K562 (cell line): ENCODE results near the gene SMIM35. TPM values are rescaled to one million over a fixed set of nuclear protein-coding genes. Genes with fewer than 3 reads are reported as not detected.

Experiments used
- BACH1 ChIP-seq: fragments of 200-800 bp; sonication (Bioruptor generic); IDR thresholded peaks from 2 replicates; pipeline ENCODE4 v1.6.1; 2016; ENCODE audit warnings: missing genetic modification characterization, missing compliant biosample characterization
- DEAF1 ChIP-seq: fragments of 450-650 bp; formaldehyde crosslinking; IDR thresholded peaks from 2 replicates; pipeline ENCODE4 v1.4.0; 2020; ENCODE audit warnings: mild to moderate bottlenecking, moderate library complexity
- ETS1 ChIP-seq: conservative IDR thresholded peaks from 2 replicates; pipeline ENCODE4 v1.6.1; 2011; ENCODE audit warnings: low read depth, mild to moderate bottlenecking, low read length; ENCODE audit not compliant: control insufficient read depth
- EZH2 ChIP-seq: IDR thresholded peaks from 2 replicates; pipeline ENCODE4 v1.6.1; 2012; ENCODE audit warnings: low read depth, mild to moderate bottlenecking, inconsistent platforms, low read length, borderline replicate concordance
- FOS ChIP-seq: IDR thresholded peaks from 3 replicates; pipeline ENCODE4 v1.6.1; 2011; ENCODE audit not compliant: insufficient read length; ENCODE audit errors: extremely low read depth
- MBD2 ChIP-seq: sonication (generic); IDR thresholded peaks from 2 replicates; pipeline ENCODE4 v1.6.1; 2016; ENCODE audit warnings: low read depth, borderline replicate concordance
- MEF2A ChIP-seq: IDR thresholded peaks from 2 replicates; pipeline ENCODE4 v1.6.1; 2011; ENCODE audit warnings: low read depth, mild to moderate bottlenecking, low read length, moderate library complexity; ENCODE audit not compliant: control insufficient read depth
- NUFIP1 ChIP-seq: fragments of 450-650 bp; IDR thresholded peaks from 2 replicates; pipeline ENCODE4 v1.6.1; 2018; ENCODE audit not compliant: partially characterized antibody
- PHB2 ChIP-seq: fragments of 450-650 bp; IDR thresholded peaks from 2 replicates; pipeline ENCODE4 v1.6.1; 2017; ENCODE audit warnings: low read depth
- PHF8 ChIP-seq: fragments of 200-600 bp; sonication (generic); IDR thresholded peaks from 2 replicates; pipeline ENCODE4 v1.6.1; 2012; ENCODE audit warnings: mixed run types, mild to moderate bottlenecking, inconsistent platforms, low read length, moderate library complexity, borderline replicate concordance
- PML ChIP-seq: IDR thresholded peaks from 2 replicates; pipeline ENCODE4 v1.6.1; 2012; ENCODE audit warnings: low read length, inconsistent platforms
- RBM17 ChIP-seq: fragments of 200-400 bp; formaldehyde crosslinking; IDR thresholded peaks from 2 replicates; pipeline ENCODE4 v1.6.1; 2017; ENCODE audit warnings: low read depth, mild to moderate bottlenecking, low read length, borderline replicate concordance
- SRF ChIP-seq, 2 experiments: fragments of 250-450, 450-650 bp in 1 of 2; sonication (Bioruptor Pico) in 1 of 2; sonication (generic) in 1 of 2; formaldehyde crosslinking; IDR thresholded peaks; 2 replicates each; pipeline versions ENCODE4 v1.5.0 to v1.5.1; 2020 to 2022; ENCODE audit warnings: mild to moderate bottlenecking in 1 of 2, missing genetic modification reagents in 1 of 2
- SRSF9 ChIP-seq: fragments of 200-400 bp; formaldehyde crosslinking; IDR thresholded peaks from 2 replicates; pipeline ENCODE4 v1.6.1; 2017; ENCODE audit warnings: low read depth, low read length, borderline replicate concordance
- TCF7L2 ChIP-seq: fragments of 150-350 bp; IDR thresholded peaks from 2 replicates; pipeline ENCODE4 v1.6.1; 2016; ENCODE audit warnings: low read depth, mild to moderate bottlenecking, low read length, moderate library complexity
- TSC22D4 ChIP-seq: fragments of 450-650 bp; IDR thresholded peaks from 2 replicates; pipeline ENCODE4 v1.6.1; 2016; ENCODE audit warnings: missing genetic modification characterization, missing biosample characterization, control low read depth
- ZNF217 ChIP-seq: sonication (generic); formaldehyde crosslinking; IDR thresholded peaks from 2 replicates; pipeline ENCODE4 v1.8.0; 2022; ENCODE audit warnings: mild to moderate bottlenecking, missing genetic modification reagents
- ZNF507 ChIP-seq: conservative IDR thresholded peaks from 2 replicates; pipeline ENCODE4 v1.6.1; 2017; ENCODE audit warnings: missing genetic modification characterization, missing compliant biosample characterization
- polyA plus RNA-seq, 8 experiments: library from polyadenylated mRNA; depleted of rRNA in 4 of 8; stranded (reverse) in 5 of 8; unstranded in 3 of 8; fragments of >200 nt; fragmentation: Nextera tagmentation in 2 of 8; fragmentation: Illumina TruSeq in 1 of 8; extraction: Ambion mirVana in 2 of 8; extraction: Trizol in 1 of 8; gene quantifications; 2 replicates each; pipeline versions ENCODE4 v1.2.1 to v1.2.3, GENCODE V29; 2011 to 2014; ENCODE audit warnings: inconsistent platforms in 1 of 8, missing spikeins in 1 of 8
- total RNA-seq, 7 experiments: library from RNA; depleted of rRNA in 6 of 7; stranded (reverse); fragments of >200 nt in 6 of 7; fragmentation: Illumina TruSeq in 2 of 7; extraction: Trizol in 2 of 7; gene quantifications; 2 replicates each; pipeline versions ENCODE4 v1.2.1 to v1.2.3, GENCODE V29; 2011 to 2021; ENCODE audit warnings: low replicate concordance in 1 of 7
- TF ChIP-seq, protein P1 (sequence below): IDR thresholded peaks from 2 replicates; pipeline ENCODE4 v1.6.1; 2012; ENCODE audit warnings: low read depth, low read length, improper control_type of control experiment, borderline replicate concordance
- TF ChIP-seq, protein P2 (sequence below), 2 experiments: fragments of 200-800 bp in 1 of 2; sonication (Bioruptor generic) in 1 of 2; sonication (generic) in 1 of 2; formaldehyde crosslinking in 1 of 2; IDR thresholded peaks in 1 of 2; conservative IDR thresholded peaks in 1 of 2; 2 replicates each; pipeline versions ENCODE4 v1.5.0 to v1.6.1; 2016 to 2020; ENCODE audit warnings: missing compliant biosample characterization in 1 of 2, missing genetic modification characterization in 1 of 2, missing genetic modification reagents in 1 of 2
- TF ChIP-seq, protein P3 (sequence below): fragments of 200-400 bp; formaldehyde crosslinking; IDR thresholded peaks from 2 replicates; pipeline ENCODE4 v1.6.1; 2017; ENCODE audit warnings: mild to moderate bottlenecking, low read depth, low read length, moderate library complexity

Gene SMIM35
- total and polyA plus RNA-seq, 9 of the 15 experiments (the other 6 are each of a cell fraction or from before 2014, with no cell fraction given): 0.03 TPM; not detected in 7

DNA sequence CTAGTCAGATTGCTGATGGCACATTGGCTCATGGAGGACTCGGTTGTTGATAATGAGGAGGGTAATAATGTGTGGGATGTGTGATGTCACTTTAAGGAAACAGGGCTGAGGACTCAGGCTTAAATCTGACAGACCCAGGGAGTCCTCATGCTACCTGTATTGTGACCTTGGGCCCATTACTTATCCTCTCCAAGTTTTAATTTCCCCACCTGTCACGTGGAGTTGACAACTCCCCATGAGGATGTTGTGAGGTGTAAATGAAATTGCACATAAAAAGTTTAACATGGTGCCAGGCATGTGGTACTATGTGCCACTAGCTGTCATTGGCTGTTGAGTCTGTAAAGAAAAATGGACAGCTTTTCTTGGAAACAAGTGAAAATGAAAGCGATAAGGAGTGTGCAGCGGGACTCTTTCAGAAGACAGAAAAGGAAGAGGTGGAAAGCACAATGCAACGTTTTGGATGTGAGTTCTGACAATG is 85.2 kb downstream of the SMIM35 start (continued):
- TF ChIP-seq, protein P1, sequence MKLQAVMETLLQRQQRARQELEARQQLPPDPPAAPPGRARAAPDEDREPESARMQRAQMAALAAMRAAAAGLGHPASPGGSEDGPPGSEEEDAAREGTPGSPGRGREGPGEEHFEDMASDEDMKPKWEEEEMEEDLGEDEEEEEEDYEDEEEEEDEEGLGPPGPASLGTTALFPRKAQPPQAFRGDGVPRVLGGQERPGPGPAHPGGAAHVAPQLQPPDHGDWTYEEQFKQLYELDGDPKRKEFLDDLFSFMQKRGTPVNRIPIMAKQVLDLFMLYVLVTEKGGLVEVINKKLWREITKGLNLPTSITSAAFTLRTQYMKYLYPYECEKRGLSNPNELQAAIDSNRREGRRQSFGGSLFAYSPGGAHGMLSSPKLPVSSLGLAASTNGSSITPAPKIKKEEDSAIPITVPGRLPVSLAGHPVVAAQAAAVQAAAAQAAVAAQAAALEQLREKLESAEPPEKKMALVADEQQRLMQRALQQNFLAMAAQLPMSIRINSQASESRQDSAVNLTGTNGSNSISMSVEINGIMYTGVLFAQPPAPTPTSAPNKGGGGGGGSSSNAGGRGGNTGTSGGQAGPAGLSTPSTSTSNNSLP: no peak; the same call in 1 of the 2 replicates
- TF ChIP-seq NUFIP1 (no peak), BACH1 (tag) (no peak), PML (no peak), SRF (CRISPR knock-in tag; IDR thresholded peaks at IDR 0.05) (no peak), PHF8 (no peak), TSC22D4 (tag) (no peak), ETS1 (no peak), TCF7L2 (no peak), MBD2 (no peak), ZNF507 (tag) (no peak), DEAF1 (CRISPR knock-in tag) (no peak), FOS (no peak), RBM17 (no peak), ZNF217 (CRISPR knock-in tag) (no peak), PHB2 (no peak), MEF2A (no peak), EZH2 (no peak), SRSF9 (no peak)
- TF ChIP-seq, protein P2, sequence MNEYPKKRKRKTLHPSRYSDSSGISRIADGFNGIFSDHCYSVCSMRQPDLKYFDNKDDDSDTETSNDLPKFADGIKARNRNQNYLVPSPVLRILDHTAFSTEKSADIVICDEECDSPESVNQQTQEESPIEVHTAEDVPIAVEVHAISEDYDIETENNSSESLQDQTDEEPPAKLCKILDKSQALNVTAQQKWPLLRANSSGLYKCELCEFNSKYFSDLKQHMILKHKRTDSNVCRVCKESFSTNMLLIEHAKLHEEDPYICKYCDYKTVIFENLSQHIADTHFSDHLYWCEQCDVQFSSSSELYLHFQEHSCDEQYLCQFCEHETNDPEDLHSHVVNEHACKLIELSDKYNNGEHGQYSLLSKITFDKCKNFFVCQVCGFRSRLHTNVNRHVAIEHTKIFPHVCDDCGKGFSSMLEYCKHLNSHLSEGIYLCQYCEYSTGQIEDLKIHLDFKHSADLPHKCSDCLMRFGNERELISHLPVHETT (CRISPR knock-in tag; conservative IDR thresholded peaks at IDR 0.05 in 1 of 2, IDR thresholded peaks at IDR 0.05 in 1 of 2): no peak
- TF ChIP-seq, protein P3, sequence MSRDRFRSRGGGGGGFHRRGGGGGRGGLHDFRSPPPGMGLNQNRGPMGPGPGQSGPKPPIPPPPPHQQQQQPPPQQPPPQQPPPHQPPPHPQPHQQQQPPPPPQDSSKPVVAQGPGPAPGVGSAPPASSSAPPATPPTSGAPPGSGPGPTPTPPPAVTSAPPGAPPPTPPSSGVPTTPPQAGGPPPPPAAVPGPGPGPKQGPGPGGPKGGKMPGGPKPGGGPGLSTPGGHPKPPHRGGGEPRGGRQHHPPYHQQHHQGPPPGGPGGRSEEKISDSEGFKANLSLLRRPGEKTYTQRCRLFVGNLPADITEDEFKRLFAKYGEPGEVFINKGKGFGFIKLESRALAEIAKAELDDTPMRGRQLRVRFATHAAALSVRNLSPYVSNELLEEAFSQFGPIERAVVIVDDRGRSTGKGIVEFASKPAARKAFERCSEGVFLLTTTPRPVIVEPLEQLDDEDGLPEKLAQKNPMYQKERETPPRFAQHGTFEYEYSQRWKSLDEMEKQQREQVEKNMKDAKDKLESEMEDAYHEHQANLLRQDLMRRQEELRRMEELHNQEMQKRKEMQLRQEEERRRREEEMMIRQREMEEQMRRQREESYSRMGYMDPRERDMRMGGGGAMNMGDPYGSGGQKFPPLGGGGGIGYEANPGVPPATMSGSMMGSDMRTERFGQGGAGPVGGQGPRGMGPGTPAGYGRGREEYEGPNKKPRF: no peak
